H1 (cell line): ENCODE results near the gene MYL6. TPM values are rescaled to one million over a fixed set of nuclear protein-coding genes. Genes with fewer than 3 reads are reported as not detected.

Experiments used
- ASH2L ChIP-seq: fragments of 200-600, 300-600 bp; sonication (generic); IDR thresholded peaks from one replicate; pipeline ENCODE4 v1.7.1; 2017; ENCODE audit warnings: low read length
- CEBPB ChIP-seq: IDR thresholded peaks from 2 replicates; pipeline ENCODE4 v1.6.1; 2012; ENCODE audit warnings: low read depth, low read length
- CHD2 ChIP-seq: IDR thresholded peaks from 2 replicates; pipeline ENCODE4 v1.6.1; 2012; ENCODE audit warnings: low read length, improper control_type of control experiment
- HDAC6 ChIP-seq: IDR thresholded peaks from one replicate; pipeline ENCODE4 v1.7.1; 2012; ENCODE audit warnings: low read depth, mild to moderate bottlenecking, inconsistent platforms, low read length, moderate library complexity
- KDM1A ChIP-seq: fragments of 200-600, 300-600 bp; sonication (generic); IDR thresholded peaks from 2 replicates; pipeline ENCODE4 v1.7.1; 2016; ENCODE audit warnings: mild to moderate bottlenecking, low read length, borderline replicate concordance
- KDM4A ChIP-seq: IDR thresholded peaks from one replicate; pipeline ENCODE4 v1.7.1; 2012; ENCODE audit warnings: low read depth, mild to moderate bottlenecking, moderate library complexity, low read length, inconsistent platforms; ENCODE audit not compliant: severe bottlenecking
- MAFK ChIP-seq: IDR thresholded peaks from 2 replicates; pipeline ENCODE4 v1.6.1; 2012; ENCODE audit warnings: low read depth, mild to moderate bottlenecking, improper control_type of control experiment, low read length
- MAX ChIP-seq: IDR thresholded peaks from 2 replicates; pipeline ENCODE4 v1.6.1; 2012; ENCODE audit warnings: inconsistent platforms
- PHF8 ChIP-seq: fragments of 200-600 bp; sonication (generic); conservative IDR thresholded peaks from 2 replicates; pipeline ENCODE4 v1.7.1; 2012; ENCODE audit warnings: low read depth, mild to moderate bottlenecking, inconsistent platforms, low read length, moderate library complexity
- POLR2A ChIP-seq, 2 experiments: IDR thresholded peaks; 1 replicate in 1 of 2; 2 replicates in 1 of 2; pipeline ENCODE4 v1.6.1; 2011; ENCODE audit warnings: low read depth in 2 of 2, low read length in 2 of 2, mild to moderate bottlenecking in 2 of 2; ENCODE audit errors: control extremely low read depth in 1 of 2
- POLR2AphosphoS5 ChIP-seq: IDR thresholded peaks from 2 replicates; pipeline ENCODE4 v1.6.1; 2011; ENCODE audit warnings: low read depth, low read length
- RBBP5 ChIP-seq: IDR thresholded peaks from 2 replicates; pipeline ENCODE4 v1.7.1; 2012; ENCODE audit warnings: low read depth, mild to moderate bottlenecking, inconsistent platforms, low read length, moderate library complexity, borderline replicate concordance
- SP1 ChIP-seq: IDR thresholded peaks from 2 replicates; pipeline ENCODE4 v1.6.1; 2011; ENCODE audit warnings: low read depth, low read length
- SP4 ChIP-seq: IDR thresholded peaks from 2 replicates; pipeline ENCODE4 v1.6.1; 2012; ENCODE audit warnings: low read length, inconsistent platforms
- TAF7 ChIP-seq: optimal IDR thresholded peaks from 2 replicates; pipeline ENCODE3; 2011; ENCODE audit warnings: low read depth, mild to moderate bottlenecking, inconsistent platforms, low read length, moderate library complexity, borderline replicate concordance
- TBP ChIP-seq: IDR thresholded peaks from 2 replicates; pipeline ENCODE4 v1.6.1; 2011; ENCODE audit warnings: low read depth, low read length, improper control_type of control experiment
- TEAD4 ChIP-seq: IDR thresholded peaks from 2 replicates; pipeline ENCODE4 v1.6.1; 2012; ENCODE audit warnings: low read depth, low read length, inconsistent platforms, mixed read lengths
- polyA plus RNA-seq, 7 experiments: library from polyadenylated mRNA; depleted of rRNA in 3 of 7; stranded (reverse) in 5 of 7; unstranded in 2 of 7; fragments of >200 nt in 5 of 7; fragments of 200-250 nt in 2 of 7; gene quantifications; 1 replicate in 5 of 7; 2 replicates in 1 of 7; 4 replicates in 1 of 7; pipeline versions ENCODE4 v1.2.1 to v1.2.3, GENCODE V29; 2011 to 2013; ENCODE audit warnings: missing spikeins in 2 of 7, mixed read lengths in 2 of 7
- total RNA-seq: library from RNA; stranded (reverse); fragmentation: NEBNext Ultra II Directional; extraction: Animal tissue kit (Norgen Biotek cat#: 25700); gene quantifications from 2 replicates; pipeline ENCODE4 v1.2.1, GENCODE V29; 2021
- TF ChIP-seq, protein P1 (sequence below): IDR thresholded peaks from 2 replicates; pipeline ENCODE4 v1.6.1; 2012; ENCODE audit warnings: low read length, inconsistent platforms
- TF ChIP-seq, protein P2 (sequence below): IDR thresholded peaks from 2 replicates; pipeline ENCODE4 v1.6.1; 2011; ENCODE audit warnings: low read length, improper control_type of control experiment

MYL6 gene
- total and polyA plus RNA-seq, 2 of the 8 experiments (the other 6 are each of a cell fraction or from before 2014, with no cell fraction given) = 1,130 to 2,279 TPM

- peak; percentile 79 for TF ChIP-seq TAF7
- TF ChIP-seq KDM4A = peak; percentile 51
- TF ChIP-seq SP4 = peak; percentile 60
- TF ChIP-seq KDM1A = peak; percentile 60; the same call in 1 of the 2 replicates
- TF ChIP-seq MAFK = no peak; the same call in 1 of the 2 replicates
- TF ChIP-seq, protein P1, sequence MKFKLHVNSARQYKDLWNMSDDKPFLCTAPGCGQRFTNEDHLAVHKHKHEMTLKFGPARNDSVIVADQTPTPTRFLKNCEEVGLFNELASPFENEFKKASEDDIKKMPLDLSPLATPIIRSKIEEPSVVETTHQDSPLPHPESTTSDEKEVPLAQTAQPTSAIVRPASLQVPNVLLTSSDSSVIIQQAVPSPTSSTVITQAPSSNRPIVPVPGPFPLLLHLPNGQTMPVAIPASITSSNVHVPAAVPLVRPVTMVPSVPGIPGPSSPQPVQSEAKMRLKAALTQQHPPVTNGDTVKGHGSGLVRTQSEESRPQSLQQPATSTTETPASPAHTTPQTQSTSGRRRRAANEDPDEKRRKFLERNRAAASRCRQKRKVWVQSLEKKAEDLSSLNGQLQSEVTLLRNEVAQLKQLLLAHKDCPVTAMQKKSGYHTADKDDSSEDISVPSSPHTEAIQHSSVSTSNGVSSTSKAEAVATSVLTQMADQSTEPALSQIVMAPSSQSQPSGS = peak; percentile 81
- no peak for TF ChIP-seq POLR2AphosphoS5
- peak; percentile 99 for TF ChIP-seq ASH2L
- peak; percentile 94 for TF ChIP-seq TEAD4
- TF ChIP-seq CEBPB = 0 out of 2 replicates have a peak, but pooled peaks have one; percentile 13
- peak; percentile 100 for TF ChIP-seq TBP
- peak; percentile 66; the same call in 1 of the 2 replicates for TF ChIP-seq CHD2
- peak; percentile 100 for TF ChIP-seq RBBP5
- TF ChIP-seq MAX = peak; percentile 45; the same call in 1 of the 2 replicates
- peak in 1 of 2 experiments; percentile 71; a peak in 1 of 3 replicates for TF ChIP-seq POLR2A (IDR thresholded peaks at IDR 0.05; ENCODE audit: control extremely low read depth in 1 of 2, low read depth in 2 of 2, low read length in 2 of 2)
- peak; percentile 64 for TF ChIP-seq PHF8
- TF ChIP-seq SP1 = 0 out of 2 replicates have a peak, but pooled peaks have one; percentile 40
- TF ChIP-seq, protein P2, sequence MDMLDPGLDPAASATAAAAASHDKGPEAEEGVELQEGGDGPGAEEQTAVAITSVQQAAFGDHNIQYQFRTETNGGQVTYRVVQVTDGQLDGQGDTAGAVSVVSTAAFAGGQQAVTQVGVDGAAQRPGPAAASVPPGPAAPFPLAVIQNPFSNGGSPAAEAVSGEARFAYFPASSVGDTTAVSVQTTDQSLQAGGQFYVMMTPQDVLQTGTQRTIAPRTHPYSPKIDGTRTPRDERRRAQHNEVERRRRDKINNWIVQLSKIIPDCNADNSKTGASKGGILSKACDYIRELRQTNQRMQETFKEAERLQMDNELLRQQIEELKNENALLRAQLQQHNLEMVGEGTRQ = no peak
- peak; percentile 49 for TF ChIP-seq HDAC6
Observed at GRCh38 chr12:56189918-56190694, 31.9 kb downstream of the MYL6 start (continued).
